Measurements from ENCODE around the gene NPTXR.

The NPTXR gene

DNA sequence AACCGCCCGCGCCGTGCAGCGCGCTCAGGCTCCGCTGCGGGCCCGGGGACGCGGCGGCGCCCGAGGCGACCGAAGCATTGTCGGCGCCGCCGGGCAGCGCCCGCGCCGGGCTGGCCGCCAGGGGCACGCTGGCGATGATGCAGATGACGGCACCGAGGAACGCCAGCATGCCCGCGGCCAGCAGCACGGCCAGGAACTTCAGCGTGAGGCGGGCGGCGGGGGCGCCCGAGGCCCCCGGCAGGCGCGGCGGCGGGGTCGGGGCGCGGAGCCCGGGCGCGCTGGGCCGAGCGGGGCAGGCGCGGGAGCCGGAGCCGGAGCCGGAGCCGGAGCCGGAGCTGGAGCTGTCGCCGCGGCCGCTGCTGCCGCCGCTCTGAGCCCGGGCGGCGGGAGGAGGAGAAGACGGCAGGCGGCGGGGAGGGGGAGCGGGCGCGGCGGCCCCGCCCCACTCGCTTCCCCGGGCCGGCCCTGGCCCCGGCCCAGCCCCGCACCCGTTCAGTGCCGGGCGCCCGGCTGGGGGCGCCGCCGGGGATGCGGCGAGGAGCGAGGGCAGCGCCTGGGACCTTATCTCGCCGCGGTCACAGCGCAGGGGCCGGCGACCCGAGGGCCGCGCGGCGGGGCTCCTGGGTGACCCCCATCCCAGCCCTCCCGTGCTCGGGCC lies at the start of gene NPTXR:
Gene NPTXR (minus strand): TSS at position 372 of the 658 bp plus-strand sequence.
- DNase-seq (ENCODE audit: low read depth in 3 of 3, low spot score in 1 of 3) = peak in 1 of 3 donors; percentile 24

DNA sequence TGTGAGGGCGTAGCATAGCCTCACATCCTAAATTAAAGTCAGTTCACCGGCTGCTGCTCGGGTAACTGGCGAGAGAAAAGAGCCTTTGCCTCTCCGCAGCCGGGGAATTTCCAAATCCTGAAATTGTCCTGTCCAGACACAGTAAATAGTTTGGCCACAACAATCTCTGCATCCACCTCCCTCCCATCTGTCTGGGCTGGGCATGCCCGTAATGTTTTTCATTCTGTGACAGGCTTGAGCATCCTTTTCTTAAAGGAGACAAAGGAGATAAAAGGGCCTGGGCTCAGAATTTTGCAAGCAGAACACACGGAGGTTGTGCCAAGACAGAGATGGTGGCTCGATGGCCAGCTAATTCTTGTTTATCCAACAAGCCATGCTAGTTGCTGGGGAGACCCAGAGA lies 47.4 kb upstream of the NPTXR start:
- DNase-seq (ENCODE audit: low read depth in 3 of 3, low spot score in 1 of 3) = no peak

DNA sequence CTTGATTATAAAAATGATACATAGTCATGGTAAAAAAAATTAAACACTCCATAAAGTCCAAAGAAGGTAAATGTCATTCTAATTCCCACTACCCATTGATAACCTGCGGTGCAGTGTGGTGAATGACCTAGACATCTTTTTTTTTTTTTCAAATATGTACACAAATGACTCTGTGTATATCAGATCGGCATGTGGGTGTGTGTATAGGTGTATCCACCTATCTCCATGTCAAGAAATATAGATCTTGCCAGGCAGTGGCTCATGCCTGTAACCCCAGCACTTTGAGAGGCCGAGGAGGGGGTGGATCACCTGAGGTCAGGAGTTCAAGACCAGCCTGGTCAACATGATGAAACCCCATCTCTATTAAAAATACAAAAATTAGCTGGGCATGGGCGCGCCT lies 46.5 kb upstream of the NPTXR start:
- DNase-seq (ENCODE audit: low read depth in 3 of 3, low spot score in 1 of 3) = no peak

DNA sequence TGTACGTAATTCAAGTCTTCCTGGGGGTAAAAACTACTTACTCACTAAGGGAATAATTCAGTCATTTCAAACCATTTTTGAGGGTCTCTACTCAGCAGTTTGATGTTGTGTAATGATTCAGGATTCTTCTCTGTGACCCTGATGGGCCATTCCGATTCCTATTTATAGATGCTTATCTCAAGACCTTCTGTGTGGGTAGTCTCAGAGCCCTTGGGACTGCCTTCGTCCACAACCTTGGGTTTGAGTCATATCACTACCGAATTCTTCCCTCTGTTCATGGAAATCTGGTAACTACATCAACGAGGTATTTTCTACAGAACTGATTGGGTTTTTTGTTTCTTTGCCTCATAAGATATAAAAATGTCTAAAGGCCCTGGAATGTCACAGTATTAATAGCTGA lies 42.5 kb upstream of the NPTXR start:
- DNase-seq (ENCODE audit: low read depth in 3 of 3, low spot score in 1 of 3) = no peak

DNA sequence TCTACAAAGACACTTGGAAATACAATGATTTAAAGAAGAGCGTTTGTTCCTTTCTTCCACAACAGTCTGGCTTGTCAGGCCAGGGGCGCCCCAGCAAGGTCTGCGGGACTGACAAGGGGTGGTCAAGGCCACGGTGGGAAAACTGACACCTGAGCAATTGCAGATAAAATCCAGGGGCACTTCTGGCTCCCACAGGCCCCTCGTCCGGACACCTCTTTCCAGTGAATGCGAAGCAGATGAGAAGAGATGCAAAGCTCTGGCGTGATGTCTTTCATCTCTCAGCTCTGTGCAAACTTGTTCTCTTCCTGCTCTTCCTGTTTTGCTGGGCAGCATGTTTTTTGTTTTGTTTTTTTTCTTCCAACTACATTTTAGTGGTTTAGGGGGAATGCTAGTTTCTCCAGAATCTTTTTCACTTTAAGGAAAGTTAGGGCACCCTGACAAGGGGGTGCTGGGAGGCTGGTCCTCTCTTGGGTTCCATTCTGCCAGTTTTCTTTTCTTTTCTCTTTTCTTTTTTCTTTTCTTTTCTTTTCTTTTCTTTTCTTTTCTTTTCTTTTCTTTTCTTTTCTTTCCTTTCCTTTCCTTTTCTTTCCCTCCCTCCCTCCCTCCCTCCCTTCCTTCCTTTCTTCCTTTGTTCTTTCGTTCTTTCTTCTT lies 39.3 kb upstream of the NPTXR start:
- DNase-seq (ENCODE audit: low read depth in 3 of 3, low spot score in 1 of 3) = no peak

DNA sequence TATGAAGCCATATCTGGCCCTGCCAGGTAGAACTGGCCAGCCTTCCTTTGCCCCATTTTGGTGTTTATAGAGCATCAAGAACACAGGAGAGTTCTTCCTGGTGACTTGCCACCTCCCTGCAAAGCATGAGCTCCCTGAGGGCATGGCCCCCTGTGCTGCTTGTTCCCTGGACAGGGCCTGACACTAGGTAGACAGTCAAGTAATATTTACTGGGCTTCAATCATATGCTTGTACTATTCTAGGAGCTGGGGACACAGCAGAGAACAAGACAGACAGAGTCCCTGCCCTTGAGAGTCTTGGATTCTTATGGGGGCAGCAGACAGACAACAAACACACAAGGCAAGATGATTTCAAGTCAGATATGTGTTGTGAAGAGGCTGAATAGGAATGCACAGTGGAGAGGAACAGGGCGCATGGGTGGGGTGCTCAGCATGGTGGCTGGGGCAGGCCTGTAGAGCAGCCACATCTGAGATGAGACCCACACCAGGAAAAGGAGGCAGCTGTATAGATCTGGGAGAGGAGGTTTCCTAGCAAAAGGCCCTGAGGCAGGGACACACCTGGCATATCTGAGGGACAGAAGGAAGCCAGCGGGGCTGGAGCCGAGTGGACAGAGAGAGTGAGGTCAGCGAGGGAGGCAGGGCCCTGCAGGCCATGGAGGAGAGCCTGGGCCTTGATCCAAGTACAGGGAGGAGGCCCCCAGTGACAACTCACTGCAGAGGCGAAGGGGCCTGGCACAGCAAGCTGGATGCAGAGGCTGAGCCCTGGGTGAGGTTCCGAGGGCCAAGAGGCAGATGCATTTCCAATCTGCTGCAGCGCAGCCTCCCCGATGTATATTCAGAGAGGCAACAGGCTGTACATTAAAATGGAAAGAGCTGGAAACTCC lies 38.4 kb upstream of the NPTXR start:
- no peak for DNase-seq (ENCODE audit: low read depth in 3 of 3, low spot score in 1 of 3)

DNA sequence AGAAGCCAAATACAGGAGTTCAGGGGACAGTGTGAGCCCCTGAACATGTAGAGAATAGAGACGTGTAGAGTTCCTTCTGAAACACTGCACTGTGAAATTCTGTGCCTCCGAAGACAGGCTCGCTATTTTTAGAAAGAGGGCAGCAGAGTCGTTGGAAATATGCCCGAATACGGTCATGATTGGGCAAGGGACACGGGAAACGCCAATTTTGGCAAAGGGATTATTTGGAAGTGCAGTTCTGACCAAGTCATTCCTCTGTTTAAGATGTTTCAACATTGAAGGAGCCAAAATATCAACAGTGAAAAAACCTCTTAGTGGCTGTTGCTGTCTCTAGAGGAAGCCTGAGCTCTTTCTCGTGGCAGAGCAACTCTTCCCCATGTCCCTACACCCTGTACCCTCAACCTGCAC lies 37.6 kb upstream of the NPTXR start:
- no peak for DNase-seq (ENCODE audit: low read depth in 3 of 3, low spot score in 1 of 3)

DNA sequence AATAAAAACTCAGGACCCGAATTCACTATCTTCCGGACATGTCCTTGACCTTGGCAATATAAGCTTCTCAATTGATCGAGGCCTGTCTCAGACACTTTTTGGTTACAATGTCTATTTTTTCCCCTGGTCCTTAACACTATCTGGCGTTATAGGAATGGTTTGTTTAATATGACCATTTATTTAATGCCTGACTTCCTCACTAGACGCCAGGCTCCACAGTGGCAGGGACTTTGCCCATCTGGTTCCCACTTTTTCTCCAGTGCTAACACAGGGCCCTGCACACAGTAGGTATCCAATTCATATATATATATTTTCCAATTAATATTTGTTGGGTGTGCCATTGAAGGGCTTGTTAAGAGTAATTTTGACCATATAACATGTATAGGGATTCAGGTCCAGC lies 36.1 kb upstream of the NPTXR start:
- no peak for DNase-seq (ENCODE audit: low read depth in 3 of 3, low spot score in 1 of 3)

DNA sequence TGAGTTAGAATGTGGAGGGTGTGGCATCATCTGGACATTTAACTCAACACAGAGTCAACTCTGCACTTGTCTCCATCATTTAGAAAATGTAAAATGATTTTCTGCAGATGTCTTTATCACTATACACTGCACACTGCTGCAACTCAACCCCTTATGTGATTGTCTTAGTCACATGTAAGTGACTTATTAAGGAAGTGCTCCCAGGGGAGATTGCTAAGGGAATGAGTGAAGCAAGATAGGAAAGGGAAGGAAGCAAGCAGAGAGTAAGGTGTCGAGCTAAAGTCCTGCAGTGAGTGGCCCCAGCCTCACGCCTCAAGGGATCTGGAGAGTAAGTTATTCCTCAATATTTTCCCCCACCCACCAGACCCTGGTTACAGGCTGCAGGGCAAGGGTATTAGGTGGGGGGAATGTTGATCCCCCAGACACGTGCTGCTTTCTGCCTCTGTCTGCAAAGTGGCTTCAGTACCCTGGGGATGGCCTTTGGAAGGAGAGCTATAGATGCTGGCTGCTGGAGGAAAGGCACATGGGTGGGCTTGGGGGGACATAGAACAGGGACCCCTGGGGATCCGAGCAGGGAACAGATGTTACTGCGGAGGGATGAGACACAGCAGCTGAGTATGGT lies 35.4 kb upstream of the NPTXR start:
- no peak for DNase-seq (ENCODE audit: low read depth in 3 of 3, low spot score in 1 of 3)

DNA sequence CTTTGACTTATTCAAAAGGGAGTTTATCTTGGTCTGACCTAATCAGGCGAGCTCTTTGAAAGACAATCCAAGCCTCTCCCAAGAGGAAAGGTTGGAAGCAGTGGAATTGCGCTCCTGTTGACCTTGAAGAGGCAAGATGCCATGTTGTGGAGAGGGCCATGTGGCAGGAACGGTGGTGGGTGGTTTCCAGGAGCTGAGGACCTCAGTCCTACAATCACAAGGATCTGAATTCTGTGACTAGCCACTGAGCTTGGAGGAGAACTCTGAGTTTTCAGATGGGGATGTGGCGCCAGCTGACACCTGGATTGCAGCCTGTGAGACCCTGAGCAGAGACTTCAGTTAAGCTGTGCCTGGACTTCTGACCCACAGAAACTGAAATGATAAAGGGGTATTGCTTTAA lies 34.2 kb upstream of the NPTXR start:
- DNase-seq (ENCODE audit: low read depth in 3 of 3, low spot score in 1 of 3) = no peak

DNA sequence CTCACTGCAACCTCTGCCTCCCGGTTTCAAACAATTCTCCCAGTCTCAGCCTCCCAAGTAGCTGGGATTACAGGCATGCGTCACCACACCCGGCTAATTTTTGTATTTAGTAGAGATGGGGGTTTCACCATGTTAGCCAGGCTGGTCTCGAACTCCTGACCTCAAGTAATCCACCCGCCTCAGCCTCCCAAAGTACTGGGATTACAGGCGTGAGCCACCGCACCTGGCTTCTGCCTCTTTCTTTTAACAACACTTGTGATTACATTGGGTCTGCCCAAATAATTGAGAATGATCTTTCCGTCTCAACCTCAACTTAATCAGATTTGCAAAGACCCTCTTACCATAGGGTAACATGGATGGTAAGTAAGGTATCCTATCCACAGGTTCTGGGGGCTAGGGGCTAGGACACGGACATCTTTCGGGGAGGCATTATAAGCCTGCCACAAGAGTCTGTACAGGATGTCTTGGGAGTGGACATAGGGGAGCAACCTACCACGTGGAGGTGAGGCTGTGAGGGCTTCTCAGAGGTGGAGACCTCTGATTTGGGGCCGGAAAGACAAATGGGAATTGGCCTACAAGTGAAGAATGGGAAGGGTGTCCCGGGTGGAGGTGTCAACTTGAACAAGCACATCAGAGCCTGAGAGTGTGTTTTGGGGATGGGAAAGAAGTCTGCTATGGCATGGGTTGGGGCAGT lies 30.8 kb upstream of the NPTXR start:
- DNase-seq (ENCODE audit: low read depth in 3 of 3, low spot score in 1 of 3) = no peak

DNA sequence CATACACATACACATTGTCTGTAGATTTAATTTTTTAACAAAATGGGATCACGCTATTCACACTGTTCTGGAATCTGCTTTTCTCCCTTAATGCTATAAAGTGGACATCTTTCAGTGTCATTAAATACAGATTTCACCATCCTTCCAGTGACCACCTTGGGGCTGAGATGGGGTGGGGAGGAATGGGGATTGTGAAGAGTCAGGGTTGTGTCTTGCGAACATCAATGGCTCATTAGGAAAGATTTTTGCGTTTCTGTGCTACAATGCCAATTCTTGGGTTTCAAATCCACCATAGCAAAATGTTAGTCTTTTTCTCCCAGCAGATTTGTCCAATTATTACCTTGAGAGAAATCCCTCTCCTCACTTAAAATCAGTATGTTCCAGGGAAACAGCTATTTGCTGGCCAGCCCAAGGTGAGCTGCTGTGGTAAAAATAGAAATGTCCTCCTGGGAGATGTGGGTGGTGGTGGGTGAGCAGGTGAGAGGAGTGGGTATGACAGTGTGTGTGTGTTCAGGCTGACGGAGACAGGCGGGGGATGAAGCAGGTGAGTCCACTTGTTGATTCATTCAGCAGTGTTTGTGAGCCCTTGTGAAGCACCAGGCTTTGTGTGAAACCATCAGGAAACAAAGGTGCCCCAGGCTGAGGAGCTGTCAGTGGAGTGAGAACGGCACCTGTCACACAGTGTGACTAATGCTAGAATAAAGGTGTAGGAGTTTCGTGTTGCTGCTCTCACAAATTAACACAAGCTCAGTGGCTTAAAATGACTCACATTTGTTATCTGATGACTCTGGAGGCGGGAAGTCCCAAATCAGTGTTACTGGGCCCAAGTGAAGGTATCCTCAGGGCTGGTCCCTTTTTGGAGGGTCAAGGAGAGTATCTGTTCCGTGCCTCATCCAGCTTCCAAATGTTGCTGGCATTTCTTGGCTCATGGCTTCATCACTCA lies 29.9 kb upstream of the NPTXR start:
- peak; percentile 35 to 51 (median 48) for DNase-seq (ENCODE audit: low read depth in 3 of 3, low spot score in 1 of 3)

DNA sequence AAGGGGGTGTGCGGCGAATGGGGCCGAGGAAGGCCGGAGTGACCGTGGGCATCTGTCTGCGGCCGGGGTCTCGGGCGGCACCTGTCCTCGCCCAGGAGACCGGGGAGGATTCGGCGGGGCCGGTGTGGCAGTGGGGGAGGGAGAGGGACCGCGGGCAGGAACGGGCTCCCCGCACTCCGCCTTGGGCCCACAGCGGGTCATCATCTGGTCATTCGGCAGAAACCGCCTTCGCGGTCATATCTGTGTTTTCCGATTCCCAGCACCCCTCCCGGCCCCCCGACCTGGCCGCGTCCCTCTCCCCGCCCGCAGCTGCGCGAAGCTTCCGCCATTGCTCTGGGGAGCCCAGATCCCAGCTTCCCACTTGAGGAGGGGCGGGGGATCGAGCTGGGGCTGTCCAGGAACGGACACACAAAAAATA lies 29.0 kb upstream of the NPTXR start:
- no peak for DNase-seq (ENCODE audit: low read depth in 3 of 3, low spot score in 1 of 3)

DNA sequence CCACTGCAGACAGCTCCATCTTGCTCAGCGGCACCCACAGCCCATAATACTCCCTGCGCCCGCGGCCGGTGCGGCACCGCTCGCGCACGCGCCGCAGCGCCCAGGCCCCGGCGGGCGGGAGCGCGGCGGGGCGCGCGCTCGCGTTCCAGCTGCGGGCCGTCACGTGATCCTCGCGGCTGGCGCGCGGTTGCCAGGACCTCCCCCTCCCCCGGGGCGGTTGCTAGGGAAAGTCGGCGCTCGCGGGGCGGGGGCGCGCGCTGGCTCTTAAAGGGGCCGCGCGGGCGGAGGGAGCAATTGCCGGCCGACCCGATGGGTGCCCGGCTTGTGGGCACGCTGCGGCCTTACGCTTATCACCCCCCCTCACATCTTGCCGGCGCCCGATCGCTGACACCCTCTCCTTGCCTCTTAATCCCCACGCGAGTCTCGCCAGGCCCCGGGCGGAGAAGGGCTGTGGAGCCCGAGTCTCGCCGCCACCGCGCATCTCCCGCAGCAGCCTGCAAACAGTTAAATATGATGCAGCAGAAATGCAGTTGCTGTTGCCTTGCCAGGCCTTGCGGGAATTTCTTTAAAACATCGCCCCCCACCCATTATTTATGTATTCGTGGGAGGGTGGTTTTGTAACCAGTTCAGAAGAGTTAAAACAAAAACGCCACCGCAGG lies 28.5 kb upstream of the NPTXR start, which contains the start of gene CBX6:
Gene CBX6 (minus strand): TSS at position 45 of the 659 bp plus-strand sequence. CDS start 26 bp downstream, at position 19.
- DNase-seq (ENCODE audit: low read depth in 3 of 3, low spot score in 1 of 3) = peak; percentile 81 to 95 (median 89)

DNA sequence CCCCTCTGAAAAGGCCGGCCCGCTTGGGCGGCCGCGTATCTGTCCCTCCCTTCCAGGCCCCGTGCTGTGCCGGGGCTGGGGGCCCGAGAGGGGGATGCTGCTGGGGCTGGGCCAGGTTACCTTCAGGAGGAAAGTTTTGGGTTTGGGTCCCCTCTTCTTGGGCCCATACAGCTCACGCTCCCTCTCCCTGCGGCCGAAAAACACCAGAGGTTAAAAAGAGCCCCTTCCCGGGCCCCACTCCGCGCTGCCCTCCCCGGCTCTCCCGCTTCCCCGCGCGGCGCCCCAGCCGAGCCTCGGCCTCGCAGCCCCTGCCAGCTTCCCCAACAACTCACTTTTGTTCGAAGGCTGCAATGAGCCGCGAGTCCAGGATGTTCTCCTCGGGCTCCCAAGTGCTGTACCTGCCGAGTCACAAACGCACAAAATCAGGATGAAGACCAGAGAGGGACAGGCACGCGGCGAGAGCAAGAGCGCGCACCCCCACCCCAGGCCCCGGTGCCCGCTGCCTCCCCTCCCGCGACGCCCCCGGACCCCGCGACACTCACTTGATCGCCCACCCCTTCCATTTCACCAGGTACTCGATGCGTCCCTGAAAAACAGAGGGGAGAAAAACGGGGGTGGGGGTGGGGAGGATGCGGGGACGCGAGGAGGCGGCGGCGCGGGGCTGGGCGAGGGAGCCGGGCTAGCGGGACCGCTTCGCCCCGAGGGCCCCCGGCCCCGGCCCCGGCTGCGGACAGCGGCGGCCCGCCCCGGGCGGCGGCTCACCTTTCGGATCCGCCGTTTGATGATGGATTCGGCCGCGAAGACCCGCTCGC lies 27.7 kb upstream of the NPTXR start:
- no peak for DNase-seq (ENCODE audit: low read depth in 3 of 3, low spot score in 1 of 3)

DNA sequence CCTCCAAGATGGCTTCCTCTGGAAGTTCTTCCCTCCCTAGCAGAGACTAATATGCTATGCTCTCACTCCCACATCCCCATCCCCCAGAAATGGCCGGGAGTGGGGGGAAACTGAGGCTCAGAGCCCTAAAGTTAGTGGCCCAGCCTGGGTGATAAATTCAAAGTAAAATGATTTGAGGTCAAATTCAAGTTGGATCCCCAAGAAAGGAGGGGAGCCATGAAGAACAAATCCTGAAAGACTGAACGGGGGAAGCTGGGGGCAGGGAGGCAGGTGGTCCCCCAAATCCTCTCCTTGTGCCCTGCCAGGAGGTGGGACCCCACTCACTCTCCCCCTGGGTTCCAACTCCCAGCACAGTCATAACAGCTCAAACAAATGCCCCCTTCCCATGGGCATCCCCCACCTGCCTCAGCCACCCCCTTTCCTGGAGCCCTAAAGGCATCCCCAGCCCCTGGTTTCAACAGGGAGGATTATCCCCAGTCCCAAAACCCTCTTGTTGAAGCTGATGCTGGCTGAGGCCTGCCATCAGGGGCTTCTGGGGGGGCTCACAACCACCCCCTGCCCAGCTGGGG lies 27.0 kb upstream of the NPTXR start:
- no peak for DNase-seq (ENCODE audit: low read depth in 3 of 3, low spot score in 1 of 3)

DNA sequence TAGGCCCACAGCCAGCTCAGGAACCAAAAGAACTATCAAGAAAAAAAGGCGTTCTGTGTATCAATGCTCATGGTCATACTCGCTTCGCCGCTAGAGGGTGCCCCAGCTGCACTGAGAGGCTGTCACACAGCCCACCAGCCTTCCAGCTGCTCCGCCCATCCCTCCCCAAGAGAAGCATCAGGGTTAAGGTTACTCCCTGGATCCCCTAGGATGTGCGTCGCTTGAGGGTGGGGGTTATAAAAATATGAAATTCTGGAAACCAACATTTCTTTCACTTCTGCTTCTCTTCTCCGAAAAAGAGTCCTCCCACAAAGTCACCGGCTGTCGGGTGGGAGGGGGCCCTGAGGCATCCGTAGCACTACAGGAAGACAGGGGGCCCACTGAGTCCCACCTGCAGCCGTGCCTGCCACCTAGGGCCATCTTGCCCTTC lies 26.5 kb upstream of the NPTXR start:
- DNase-seq (ENCODE audit: low read depth in 3 of 3, low spot score in 1 of 3) = peak; percentile 54 to 83 (median 69)

DNA sequence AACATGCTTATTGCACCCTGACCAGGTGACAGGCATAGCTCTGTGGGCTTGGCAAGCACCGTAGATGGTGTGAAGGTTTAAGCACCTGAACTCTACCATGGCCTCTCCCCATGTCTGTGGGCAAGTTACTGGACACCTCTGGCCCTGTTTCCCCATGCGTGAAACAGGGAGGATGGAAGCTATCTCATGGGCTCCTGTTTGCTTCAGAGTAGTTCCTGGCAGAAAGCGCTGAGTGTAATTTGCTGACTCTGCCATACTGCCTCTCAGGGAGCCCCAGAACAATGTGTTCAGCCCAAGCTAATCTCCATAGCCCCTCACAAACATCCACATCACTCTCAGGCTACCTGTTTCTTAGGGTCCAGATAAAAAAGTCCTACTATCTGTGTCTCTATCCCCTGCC lies 25.8 kb upstream of the NPTXR start:
- DNase-seq (ENCODE audit: low read depth in 3 of 3, low spot score in 1 of 3) = no peak

Data from stimulated activated CD4-positive, alpha-beta T cell treated with anti-CD3 and anti-CD28 coated beads, TNF-alpha, amount 100 ng/mL, for 1 hour (primary cell).